Measurements from ENCODE around the gene KMT5B. TPM values are rescaled to one million over a fixed set of nuclear protein-coding genes. Genes with fewer than 3 reads are reported as not detected.

Gene KMT5B
- total and polyA plus RNA-seq, 2 of the 13 experiments (the other 11 are each of a cell fraction or from before 2014, with no cell fraction given) = 17.6 to 23.7 TPM

DNA sequence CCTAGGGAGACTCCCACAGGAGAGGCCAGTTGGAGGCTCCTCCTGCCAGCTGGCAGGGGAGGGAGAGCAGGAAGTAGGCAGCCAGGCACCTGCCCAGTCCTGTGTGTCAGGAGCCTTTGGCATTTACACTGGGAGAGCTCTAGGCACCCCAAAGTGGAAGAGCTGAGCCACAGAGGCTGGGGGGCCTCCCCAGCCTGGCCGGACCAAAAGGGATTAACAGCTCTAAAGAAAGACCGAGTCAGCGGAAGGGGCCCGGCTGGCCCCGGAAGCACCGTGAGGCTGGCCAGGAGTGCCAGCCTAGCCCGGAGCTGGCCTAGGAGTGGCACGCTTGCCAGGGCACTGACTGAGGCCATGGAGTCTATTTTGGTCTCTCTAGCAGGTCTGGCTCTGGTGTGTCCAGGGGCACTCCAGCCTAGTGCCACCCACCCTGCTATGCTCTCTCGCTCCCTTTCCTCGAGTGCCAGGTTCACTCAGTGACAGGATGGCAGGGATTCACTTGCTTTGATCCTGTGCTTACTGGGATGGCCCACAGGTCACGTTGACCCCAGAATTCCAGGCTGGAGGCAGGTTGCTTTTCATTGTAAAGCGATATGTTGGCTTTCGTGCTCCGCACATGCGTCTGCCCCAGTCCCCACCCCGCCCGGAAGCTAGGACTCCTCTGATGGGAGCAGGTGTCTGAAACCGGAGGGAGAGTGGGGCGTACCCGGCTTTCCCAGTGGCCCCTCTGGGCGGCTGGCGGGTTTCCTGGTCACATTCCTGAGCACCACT is 3.3 kb upstream of the KMT5B start (continued):
- no peak for TF ChIP-seq ZSCAN25 (CRISPR knock-in tag; IDR thresholded peaks at IDR 0.05)
- 0 out of 2 replicates have a peak, but pooled peaks have one; percentile 44 for TF ChIP-seq KLF6 (CRISPR knock-in tag; IDR thresholded peaks at IDR 0.05)
- peak; percentile 44; the same call in 1 of the 2 replicates for TF ChIP-seq ZBTB7B (CRISPR knock-in tag; IDR thresholded peaks at IDR 0.05)
- TF ChIP-seq NR2F6 (IDR thresholded peaks at IDR 0.05) = no peak
- TF ChIP-seq NR2F6 (CRISPR knock-in tag; IDR thresholded peaks at IDR 0.05) = peak; percentile 49; the same call in 1 of the 2 replicates
- TF ChIP-seq ZKSCAN5 (CRISPR knock-in tag; IDR thresholded peaks at IDR 0.05) = no peak
- TF ChIP-seq ZNF891 (CRISPR knock-in tag; IDR thresholded peaks at IDR 0.05) = 0 out of 2 replicates have a peak, but pooled peaks have one; percentile 64
- peak; percentile 63; the same call in 1 of the 2 replicates for TF ChIP-seq PHF21A (CRISPR knock-in tag; IDR thresholded peaks at IDR 0.05)
- TF ChIP-seq ZNF766 (CRISPR knock-in tag; IDR thresholded peaks at IDR 0.05; ENCODE audit: borderline replicate concordance) = no peak
- 0 out of 2 replicates have a peak, but pooled peaks have one; percentile 23 for TF ChIP-seq ZNF607 (CRISPR knock-in tag; IDR thresholded peaks at IDR 0.05; ENCODE audit: borderline replicate concordance)
- TF ChIP-seq, protein P1, sequence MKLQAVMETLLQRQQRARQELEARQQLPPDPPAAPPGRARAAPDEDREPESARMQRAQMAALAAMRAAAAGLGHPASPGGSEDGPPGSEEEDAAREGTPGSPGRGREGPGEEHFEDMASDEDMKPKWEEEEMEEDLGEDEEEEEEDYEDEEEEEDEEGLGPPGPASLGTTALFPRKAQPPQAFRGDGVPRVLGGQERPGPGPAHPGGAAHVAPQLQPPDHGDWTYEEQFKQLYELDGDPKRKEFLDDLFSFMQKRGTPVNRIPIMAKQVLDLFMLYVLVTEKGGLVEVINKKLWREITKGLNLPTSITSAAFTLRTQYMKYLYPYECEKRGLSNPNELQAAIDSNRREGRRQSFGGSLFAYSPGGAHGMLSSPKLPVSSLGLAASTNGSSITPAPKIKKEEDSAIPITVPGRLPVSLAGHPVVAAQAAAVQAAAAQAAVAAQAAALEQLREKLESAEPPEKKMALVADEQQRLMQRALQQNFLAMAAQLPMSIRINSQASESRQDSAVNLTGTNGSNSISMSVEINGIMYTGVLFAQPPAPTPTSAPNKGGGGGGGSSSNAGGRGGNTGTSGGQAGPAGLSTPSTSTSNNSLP (IDR thresholded peaks at IDR 0.05; ENCODE audit: low read depth, low read length) = no peak
- TF ChIP-seq RBFOX2 (IDR thresholded peaks at IDR 0.05; ENCODE audit: low read depth, low read length) = no peak
- TF ChIP-seq KLF9 (CRISPR knock-in tag; IDR thresholded peaks at IDR 0.05; ENCODE audit: low read depth) = 0 out of 2 replicates have a peak, but pooled peaks have one; percentile 22
- peak; percentile 34; the same call in 1 of the 2 replicates for TF ChIP-seq MEIS2 (CRISPR knock-in tag; IDR thresholded peaks at IDR 0.05)
- TF ChIP-seq ZNF749 (CRISPR knock-in tag; IDR thresholded peaks at IDR 0.05; ENCODE audit: borderline replicate concordance) = 0 out of 2 replicates have a peak, but pooled peaks have one; percentile 48
- TF ChIP-seq ZNF616 (CRISPR knock-in tag; IDR thresholded peaks at IDR 0.05; ENCODE audit: low read depth) = no peak; the same call in 1 of the 2 replicates
- no peak for TF ChIP-seq NR2C2 (CRISPR knock-in tag; IDR thresholded peaks at IDR 0.05; ENCODE audit: borderline replicate concordance)
- no peak for TF ChIP-seq ZFP36L1 (CRISPR knock-in tag; IDR thresholded peaks at IDR 0.05)
- peak; percentile 62 for TF ChIP-seq GABPB1 (CRISPR knock-in tag; IDR thresholded peaks at IDR 0.05)
- peak; percentile 55 for TF ChIP-seq GABPA (IDR thresholded peaks at IDR 0.05; ENCODE audit: low read depth, low read length)
- peak; percentile 75 for TF ChIP-seq GABPA (CRISPR knock-in tag; IDR thresholded peaks at IDR 0.05; ENCODE audit: low read depth)
- TF ChIP-seq, protein P2, sequence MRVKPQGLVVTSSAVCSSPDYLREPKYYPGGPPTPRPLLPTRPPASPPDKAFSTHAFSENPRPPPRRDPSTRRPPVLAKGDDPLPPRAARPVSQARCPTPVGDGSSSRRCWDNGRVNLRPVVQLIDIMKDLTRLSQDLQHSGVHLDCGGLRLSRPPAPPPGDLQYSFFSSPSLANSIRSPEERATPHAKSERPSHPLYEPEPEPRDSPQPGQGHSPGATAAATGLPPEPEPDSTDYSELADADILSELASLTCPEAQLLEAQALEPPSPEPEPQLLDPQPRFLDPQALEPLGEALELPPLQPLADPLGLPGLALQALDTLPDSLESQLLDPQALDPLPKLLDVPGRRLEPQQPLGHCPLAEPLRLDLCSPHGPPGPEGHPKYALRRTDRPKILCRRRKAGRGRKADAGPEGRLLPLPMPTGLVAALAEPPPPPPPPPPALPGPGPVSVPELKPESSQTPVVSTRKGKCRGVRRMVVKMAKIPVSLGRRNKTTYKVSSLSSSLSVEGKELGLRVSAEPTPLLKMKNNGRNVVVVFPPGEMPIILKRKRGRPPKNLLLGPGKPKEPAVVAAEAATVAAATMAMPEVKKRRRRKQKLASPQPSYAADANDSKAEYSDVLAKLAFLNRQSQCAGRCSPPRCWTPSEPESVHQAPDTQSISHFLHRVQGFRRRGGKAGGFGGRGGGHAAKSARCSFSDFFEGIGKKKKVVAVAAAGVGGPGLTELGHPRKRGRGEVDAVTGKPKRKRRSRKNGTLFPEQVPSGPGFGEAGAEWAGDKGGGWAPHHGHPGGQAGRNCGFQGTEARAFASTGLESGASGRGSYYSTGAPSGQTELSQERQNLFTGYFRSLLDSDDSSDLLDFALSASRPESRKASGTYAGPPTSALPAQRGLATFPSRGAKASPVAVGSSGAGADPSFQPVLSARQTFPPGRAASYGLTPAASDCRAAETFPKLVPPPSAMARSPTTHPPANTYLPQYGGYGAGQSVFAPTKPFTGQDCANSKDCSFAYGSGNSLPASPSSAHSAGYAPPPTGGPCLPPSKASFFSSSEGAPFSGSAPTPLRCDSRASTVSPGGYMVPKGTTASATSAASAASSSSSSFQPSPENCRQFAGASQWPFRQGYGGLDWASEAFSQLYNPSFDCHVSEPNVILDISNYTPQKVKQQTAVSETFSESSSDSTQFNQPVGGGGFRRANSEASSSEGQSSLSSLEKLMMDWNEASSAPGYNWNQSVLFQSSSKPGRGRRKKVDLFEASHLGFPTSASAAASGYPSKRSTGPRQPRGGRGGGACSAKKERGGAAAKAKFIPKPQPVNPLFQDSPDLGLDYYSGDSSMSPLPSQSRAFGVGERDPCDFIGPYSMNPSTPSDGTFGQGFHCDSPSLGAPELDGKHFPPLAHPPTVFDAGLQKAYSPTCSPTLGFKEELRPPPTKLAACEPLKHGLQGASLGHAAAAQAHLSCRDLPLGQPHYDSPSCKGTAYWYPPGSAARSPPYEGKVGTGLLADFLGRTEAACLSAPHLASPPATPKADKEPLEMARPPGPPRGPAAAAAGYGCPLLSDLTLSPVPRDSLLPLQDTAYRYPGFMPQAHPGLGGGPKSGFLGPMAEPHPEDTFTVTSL (CRISPR knock-in tag; IDR thresholded peaks at IDR 0.05; ENCODE audit: borderline replicate concordance) = no peak
- TF ChIP-seq, protein P3, sequence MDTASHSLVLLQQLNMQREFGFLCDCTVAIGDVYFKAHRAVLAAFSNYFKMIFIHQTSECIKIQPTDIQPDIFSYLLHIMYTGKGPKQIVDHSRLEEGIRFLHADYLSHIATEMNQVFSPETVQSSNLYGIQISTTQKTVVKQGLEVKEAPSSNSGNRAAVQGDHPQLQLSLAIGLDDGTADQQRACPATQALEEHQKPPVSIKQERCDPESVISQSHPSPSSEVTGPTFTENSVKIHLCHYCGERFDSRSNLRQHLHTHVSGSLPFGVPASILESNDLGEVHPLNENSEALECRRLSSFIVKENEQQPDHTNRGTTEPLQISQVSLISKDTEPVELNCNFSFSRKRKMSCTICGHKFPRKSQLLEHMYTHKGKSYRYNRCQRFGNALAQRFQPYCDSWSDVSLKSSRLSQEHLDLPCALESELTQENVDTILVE (CRISPR knock-in tag; IDR thresholded peaks at IDR 0.05) = peak; percentile 45; the same call in 1 of the 2 replicates

Measured in HepG2 (cell line).